GM21825 (cell line): ENCODE data around the gene GBF1.

Experiments used
- ATAC-seq: cut with Tn5 transposase; IDR thresholded peaks from one replicate; pipeline ENCODE4 v1.9.1; 2021; ENCODE audit warnings: mild to moderate bottlenecking, moderate library complexity; ENCODE audit not compliant: unreplicated experiment

The GBF1 gene

DNA sequence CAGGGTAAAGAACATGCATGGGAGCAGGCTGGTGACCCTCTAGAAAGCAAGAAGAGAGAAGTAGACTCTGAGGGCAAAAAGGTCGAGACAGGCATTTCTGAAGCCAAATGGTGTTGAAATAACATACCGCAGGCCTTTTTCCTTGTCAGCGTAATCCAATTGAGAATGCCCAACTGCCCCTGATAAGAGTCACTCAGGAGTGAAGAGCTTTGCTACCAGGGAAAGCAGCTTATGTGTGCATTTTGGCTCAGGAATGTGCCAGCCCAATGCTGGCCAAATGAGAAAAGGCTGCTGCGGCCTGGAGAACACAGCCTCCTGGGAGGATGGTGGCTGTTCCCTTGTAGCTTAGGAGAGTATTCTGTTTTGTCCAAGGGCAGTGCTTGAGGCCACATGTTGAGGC is 88.8 kb downstream of the GBF1 start:
- ATAC-seq = no peak

- no peak for ATAC-seq
Observed at GRCh38 chr10:102335184-102335583, 89.9 kb downstream of the GBF1 start.

GRCh38 chr10:102341038-102341688 is 95.8 kb downstream of the GBF1 start:
- no peak for ATAC-seq

GRCh38 chr10:102342458-102342857 is 97.1 kb downstream of the GBF1 start:
- no peak for ATAC-seq

DNA sequence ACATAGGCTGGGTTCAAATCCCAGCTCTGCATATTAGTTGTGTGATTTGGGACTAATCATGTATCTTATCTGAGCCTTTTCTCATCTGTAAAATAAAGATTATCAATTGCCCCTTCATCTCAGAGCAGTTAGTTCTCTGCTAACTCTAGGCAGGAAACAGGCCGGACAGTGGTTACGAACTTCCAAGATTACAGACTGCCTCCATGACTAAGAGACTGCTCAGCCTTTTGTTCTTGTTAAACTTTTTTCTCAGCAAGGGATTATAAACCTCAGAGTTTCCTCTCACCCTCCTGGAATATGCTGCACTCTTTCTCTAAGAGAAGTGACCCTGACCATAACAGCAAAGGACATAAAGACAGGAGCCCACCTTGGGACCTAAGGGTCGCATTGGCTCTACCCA is 97.6 kb downstream of the GBF1 start:
- no peak for ATAC-seq

GRCh38 chr10:102344067-102344466 is 98.7 kb downstream of the GBF1 start:
- ATAC-seq = no peak

DNA sequence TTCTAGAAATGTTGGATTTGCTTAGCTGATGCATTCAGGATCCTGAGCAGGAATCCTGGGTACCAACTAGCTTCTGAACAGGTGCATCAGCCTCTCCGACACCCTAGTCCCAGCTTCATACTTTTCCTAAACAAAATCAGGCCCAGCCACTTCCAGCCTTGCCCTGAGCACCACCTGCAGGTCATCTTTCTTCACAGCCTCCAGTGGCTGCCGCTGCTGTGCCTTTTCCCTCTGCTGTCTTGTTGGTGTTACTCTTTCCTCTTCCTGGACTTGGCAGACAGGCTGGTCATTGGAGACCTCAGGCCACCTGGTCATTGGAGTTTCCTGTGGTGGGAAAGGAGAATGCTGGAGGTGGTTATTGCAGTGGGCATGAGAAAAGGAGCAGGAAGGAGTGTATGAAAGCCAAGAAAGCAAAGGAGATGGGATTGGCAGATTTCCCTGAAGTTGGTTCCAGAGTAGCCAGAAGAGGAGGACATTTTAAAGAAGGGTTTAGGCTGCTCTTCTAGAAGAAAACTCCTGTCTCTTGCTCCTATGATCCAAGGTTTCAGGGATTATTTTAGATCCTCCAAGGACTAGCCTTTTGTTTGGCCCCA is 102.0 kb downstream of the GBF1 start:
- no peak for ATAC-seq

DNA sequence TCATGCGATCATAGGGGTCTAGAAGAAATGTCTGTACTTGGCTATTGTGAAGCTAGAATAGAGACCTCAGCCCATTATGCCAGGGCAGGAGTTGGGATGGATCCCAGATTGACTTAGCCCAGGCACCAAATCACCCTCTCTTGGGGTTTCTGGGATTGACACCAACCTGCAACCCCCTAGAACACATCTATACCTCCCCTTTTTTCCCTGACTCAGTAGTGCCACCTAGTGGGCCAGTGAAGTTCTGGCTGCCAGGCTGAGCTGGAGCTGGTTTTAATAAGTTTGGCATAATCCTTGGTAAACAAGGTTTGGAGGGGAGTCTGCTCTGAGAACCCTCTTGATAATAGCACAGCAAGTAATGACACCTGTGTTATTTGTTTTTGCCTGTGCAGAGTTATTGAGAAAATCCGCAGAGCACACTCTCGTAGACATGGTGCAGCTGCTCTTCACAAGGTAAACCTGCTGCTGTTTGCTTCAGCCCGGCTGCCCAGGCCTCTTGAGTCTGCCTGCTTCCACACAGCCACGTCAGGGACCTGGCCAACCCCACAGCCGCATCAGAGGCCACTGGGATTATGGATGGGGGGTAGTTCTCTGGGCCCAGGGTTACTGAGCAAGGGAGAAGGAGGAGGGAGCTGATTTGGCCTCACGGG is 106.9 kb downstream of the GBF1 start:
- no peak for ATAC-seq

GRCh38 chr10:102354451-102354850 is 109.1 kb downstream of the GBF1 start:
- no peak for ATAC-seq

DNA sequence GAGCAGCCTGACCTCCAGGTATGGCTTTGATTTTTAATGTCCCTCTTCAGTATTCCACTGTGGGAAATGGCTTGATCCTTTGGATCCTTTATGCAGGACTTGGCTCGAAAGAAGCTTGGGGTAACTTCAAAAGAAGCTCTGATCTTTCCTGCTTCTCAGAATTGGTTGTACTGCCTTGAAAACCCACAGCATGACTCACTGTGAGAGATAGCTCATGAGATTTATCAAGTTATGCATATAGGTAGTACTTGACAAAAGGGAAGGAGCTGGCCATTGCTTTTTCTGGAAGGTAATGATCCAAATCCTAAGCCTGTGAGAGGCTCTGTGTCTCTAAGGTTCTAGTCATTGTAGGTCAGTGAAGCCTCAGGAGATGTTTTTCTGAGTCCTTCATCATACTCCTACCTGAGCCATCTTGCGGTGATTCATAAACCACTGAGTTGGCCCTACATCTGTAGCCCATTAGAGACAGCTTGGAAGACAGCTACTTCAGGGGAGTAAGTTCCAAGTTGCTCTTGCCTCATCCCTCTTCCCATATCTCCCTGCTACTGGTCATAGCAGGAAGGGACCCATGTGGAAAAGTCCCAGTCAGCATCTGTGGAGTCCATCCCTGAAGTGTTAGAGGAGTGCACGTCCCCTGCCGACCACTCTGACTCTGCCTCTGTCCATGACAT is 113.5 kb downstream of the GBF1 start:
- no peak for ATAC-seq

- ATAC-seq = no peak
Observed at GRCh38 chr10:102367441-102367840, 122.1 kb downstream of the GBF1 start.

GRCh38 chr10:102368077-102368476 is 122.7 kb downstream of the GBF1 start:
- no peak for ATAC-seq

DNA sequence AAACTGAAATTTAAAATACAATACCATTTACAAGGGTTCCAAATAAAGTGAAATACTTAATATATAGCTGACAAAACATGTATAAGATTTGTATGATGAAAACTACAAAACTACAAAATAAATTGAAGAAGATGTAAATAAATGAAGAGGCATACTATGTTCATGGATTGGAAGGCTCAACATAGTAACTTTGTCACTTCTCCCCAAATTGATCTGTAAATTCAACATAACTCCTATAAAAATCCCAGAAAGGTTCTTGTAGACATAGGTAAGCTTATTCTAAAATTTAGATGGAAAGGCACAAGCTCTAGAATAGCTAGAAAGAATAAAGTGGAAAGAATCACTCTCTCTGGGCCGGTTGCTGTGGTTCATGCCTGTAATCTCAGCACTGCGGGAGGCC is 126.0 kb downstream of the GBF1 start:
- ATAC-seq = no peak

GRCh38 chr10:102375250-102375649 is 129.9 kb downstream of the GBF1 start:
- no peak for ATAC-seq

DNA sequence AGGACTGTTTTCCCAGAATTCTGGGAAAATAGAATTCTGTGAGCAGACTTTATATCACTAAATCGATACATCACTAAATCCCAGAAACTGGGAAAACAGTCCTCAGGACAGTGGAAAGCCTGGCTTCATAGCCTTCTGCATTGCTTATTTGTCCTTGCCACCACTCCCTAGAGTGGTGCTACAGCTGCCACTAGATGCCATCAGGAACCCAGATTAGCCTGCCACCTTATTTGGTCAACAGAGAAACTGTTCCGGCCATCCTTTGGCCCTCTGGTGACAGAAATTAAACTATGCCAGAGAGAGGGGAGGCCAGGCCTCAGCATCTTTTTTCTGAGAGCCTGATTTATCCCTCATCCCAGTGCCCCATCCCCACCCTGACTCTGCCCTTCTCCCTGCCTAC is 130.5 kb downstream of the GBF1 start:
- ATAC-seq = no peak

- no peak for ATAC-seq
Observed at GRCh38 chr10:102376901-102377300, 131.6 kb downstream of the GBF1 start.

DNA sequence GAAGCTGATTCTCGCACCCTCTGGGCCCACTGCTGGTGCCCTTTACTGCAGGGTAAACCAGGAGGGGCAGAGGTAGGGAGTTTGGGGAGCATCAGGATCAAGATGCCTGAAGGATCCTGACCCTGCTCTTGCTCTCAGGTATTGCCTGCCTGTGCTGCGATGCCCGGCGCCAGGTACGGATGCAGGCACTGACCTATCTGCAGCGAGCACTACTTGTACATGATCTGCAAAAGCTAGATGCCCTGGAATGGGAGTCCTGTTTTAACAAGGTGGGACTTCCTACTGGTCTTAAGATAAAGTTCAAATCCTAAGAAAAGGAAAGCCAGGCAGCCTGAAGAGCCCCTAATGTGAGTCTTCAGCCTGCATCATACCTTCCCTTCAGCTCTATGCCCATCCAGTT is 134.1 kb downstream of the GBF1 start:
- no peak for ATAC-seq

DNA sequence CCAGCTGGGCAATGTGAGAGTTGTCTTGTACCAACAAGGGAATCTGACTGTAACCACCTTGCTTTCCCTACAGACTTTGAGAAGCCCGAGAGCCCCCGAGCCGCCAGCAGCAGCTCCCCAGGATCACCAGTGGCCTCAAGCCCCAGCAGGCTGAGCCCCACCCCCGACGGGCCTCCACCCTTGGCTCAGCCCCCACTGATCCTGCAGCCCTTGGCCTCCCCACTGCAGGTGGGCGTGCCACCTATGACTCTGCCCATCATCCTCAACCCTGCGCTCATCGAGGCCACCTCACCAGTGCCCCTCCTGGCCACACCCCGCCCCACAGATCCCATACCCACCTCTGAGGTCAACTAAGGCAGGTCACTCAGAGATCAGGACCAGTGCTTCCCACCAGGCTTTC is 136.7 kb downstream of the GBF1 start:
- no peak for ATAC-seq

DNA sequence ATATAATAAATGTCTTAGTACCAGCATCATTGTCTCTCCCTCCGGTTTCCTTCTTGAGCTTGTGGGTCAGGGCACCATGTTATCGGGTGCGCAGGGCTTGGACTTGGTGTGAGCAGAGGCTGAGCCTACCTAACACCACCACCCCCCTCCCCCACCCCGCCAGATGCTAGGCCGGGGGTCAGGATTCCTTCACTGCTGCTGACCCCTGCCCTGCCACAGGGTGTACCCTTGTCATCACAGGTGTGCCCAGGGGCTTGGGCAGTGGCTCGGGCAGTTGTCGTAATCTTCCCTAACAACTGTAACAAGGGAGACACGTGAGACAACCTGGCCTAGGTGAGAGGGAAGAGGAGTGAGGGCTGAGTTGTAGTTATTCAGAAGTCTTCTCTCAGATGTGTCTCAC is 137.5 kb downstream of the GBF1 start:
- no peak for ATAC-seq

GRCh38 chr10:102384053-102384452 is 138.7 kb downstream of the GBF1 start:
- no peak for ATAC-seq

DNA sequence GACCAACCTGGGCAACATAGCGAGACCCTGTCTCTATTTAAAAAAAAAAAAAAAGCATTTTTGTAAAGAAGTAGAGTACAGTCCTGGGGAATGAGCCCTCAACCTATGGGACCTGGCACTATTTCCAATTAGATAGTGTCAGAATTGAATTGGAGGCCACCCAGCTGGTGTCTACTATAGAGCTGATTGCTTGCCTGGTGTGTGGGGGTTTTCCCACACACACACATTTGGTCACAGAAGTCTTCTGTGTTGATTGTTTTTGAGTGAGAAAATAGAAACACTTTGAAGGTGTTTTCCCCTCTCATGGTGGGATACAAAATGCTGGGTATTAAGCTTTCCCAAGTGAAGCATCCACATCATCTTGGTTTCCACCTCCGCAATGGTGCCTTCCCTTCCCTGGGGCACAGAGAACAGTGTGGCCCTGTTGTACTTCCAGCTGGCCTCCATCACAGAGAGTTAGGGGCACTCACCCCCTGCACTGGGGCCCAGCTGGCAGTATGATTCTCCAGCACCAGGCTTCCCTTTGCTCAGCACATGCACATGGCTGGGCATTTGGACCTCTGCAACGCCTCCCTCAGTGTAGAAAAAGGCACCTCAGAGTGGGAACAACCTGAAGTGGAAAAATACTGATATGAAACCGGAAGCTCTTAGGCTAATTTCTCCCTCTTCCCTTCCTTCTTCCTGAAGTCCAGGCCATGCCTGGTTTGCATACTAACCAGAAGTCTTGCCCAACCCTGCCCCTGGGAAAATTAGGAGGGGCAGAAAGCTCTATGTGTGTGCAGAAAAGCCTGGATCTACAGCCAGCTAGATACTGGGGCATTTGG is 139.5 kb downstream of the GBF1 start:
- no peak for ATAC-seq
